ENCODE measurements around the gene SLC22A2. TPM values are rescaled to one million over a fixed set of nuclear protein-coding genes. Genes with fewer than 3 reads are reported as not detected.
A peak's percentile ranks its signal among the peaks of the same experiment; 100 is the strongest.

Gene SLC22A2
- total and polyA plus RNA-seq, 2 experiments from 2014 or later, result 0.43 to 0.57 TPM

- WGBS (ENCODE audit: low lambda C conversion rate, missing lambda C conversion rate), result 88% methylated on average over 6 of the region's 6 CpGs
- no peak for DNase-seq (ENCODE audit: low spot score)
Observed at GRCh38 chr6:160267102-160267501, 8.5 kb upstream of the SLC22A2 start.

GRCh38 chr6:160265869-160266476, 7.4 kb upstream of the SLC22A2 start:
- no peaks in the 10 kb centered on the region for H4K20me1 ChIP-seq (ENCODE audit: insufficient read depth, poor library complexity, severe bottlenecking)
- H3K4me2 ChIP-seq, result no peak overlapping the region
- H3K9me3 ChIP-seq (ENCODE audit: low read depth), result no peaks in the 10 kb centered on the region
- TF ChIP-seq, protein P1, sequence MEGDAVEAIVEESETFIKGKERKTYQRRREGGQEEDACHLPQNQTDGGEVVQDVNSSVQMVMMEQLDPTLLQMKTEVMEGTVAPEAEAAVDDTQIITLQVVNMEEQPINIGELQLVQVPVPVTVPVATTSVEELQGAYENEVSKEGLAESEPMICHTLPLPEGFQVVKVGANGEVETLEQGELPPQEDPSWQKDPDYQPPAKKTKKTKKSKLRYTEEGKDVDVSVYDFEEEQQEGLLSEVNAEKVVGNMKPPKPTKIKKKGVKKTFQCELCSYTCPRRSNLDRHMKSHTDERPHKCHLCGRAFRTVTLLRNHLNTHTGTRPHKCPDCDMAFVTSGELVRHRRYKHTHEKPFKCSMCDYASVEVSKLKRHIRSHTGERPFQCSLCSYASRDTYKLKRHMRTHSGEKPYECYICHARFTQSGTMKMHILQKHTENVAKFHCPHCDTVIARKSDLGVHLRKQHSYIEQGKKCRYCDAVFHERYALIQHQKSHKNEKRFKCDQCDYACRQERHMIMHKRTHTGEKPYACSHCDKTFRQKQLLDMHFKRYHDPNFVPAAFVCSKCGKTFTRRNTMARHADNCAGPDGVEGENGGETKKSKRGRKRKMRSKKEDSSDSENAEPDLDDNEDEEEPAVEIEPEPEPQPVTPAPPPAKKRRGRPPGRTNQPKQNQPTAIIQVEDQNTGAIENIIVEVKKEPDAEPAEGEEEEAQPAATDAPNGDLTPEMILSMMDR (IDR thresholded peaks at IDR 0.05; ENCODE audit: poor library complexity), result no peak
- TF ChIP-seq EZH2 (IDR thresholded peaks at IDR 0.05; ENCODE audit: borderline replicate concordance) (no peak), EZH2phosphoT487 (IDR thresholded peaks at IDR 0.05; ENCODE audit: low read depth, severe bottlenecking, unreplicated experiment) (no peak)
- no peaks in the 10 kb centered on the region for H3K36me3 ChIP-seq (replicated peaks; ENCODE audit: insufficient read depth, low read depth)
- no peak for DNase-seq (ENCODE audit: low spot score)
- H3K27ac ChIP-seq, result no peak overlapping the region
- no peak overlapping the region for H3K4me3 ChIP-seq
- no peaks in the 10 kb centered on the region for H3K9me2 ChIP-seq (replicated peaks; ENCODE audit: insufficient read depth)
- peaks cover 34% of the 10 kb centered on the region for H3K4me1 ChIP-seq (ENCODE audit: insufficient read depth)
- H2AFZ ChIP-seq, result no peak overlapping the region
- WGBS (ENCODE audit: low lambda C conversion rate, missing lambda C conversion rate), result 89% methylated on average over 6 of the region's 6 CpGs
- no peaks in the 10 kb centered on the region for H3K79me2 ChIP-seq
- H3K27me3 ChIP-seq, result no peaks in the 10 kb centered on the region

More at GRCh38 chr6:160267102-160267501, 8.5 kb upstream of the SLC22A2 start:
- Histone ChIP-seq H3K4me3 (no peak overlapping the region), H2AFZ (no peak overlapping the region), H3K4me2 (no peak overlapping the region), H4K20me1 (ENCODE audit: insufficient read depth, poor library complexity, severe bottlenecking) (no peaks in the 10 kb centered on the region), H3K27ac (no peak overlapping the region), H3K36me3 (replicated peaks; ENCODE audit: insufficient read depth, low read depth) (no peaks in the 10 kb centered on the region), H3K27me3 (no peaks in the 10 kb centered on the region), H3K79me2 (no peaks in the 10 kb centered on the region), H3K4me1 (ENCODE audit: insufficient read depth) (peaks cover 24% of the 10 kb centered on the region), H3K9me2 (replicated peaks; ENCODE audit: insufficient read depth) (no peaks in the 10 kb centered on the region), H3K9me3 (ENCODE audit: low read depth) (no peaks in the 10 kb centered on the region)
- TF ChIP-seq EZH2phosphoT487 (IDR thresholded peaks at IDR 0.05; ENCODE audit: low read depth, severe bottlenecking, unreplicated experiment) (no peak), EZH2 (IDR thresholded peaks at IDR 0.05; ENCODE audit: borderline replicate concordance) (no peak)
- TF ChIP-seq, protein P1 (IDR thresholded peaks at IDR 0.05; ENCODE audit: poor library complexity), result no peak

DNA sequence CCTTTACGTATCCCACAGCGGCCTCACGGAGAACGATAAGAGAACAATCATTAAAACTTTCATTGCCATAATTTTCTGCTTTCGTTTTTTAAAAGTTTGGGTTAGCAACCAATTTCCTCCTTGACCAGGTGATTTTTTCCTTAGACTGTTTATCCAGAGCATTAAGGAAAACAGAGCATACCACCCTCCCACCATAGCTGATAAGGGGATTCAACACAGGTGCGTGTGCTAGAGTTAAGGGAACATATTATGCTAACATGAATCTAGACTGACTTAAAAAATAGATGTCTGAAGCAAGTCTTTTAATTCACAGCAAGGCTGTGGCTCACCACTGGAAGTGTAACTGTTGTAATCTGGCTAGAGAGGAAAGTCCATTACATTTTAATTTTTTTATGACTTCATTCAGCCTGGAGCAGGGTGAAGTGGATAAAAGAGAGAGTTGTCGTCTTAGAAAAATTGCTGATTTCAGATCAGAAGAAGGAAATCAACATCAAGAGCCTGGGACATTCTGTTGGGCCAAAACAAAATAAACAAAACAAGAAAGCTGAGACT, 5.5 kb upstream of the SLC22A2 start:
- H3K27ac ChIP-seq, result peak overlapping the region; percentile 92

More for the DNA sequence above, 5.5 kb upstream of the SLC22A2 start:
- no peaks in the 10 kb centered on the region for H3K27me3 ChIP-seq
- H3K9me3 ChIP-seq (ENCODE audit: low read depth), result no peaks in the 10 kb centered on the region
- TF ChIP-seq, protein P1 (IDR thresholded peaks at IDR 0.05; ENCODE audit: poor library complexity), result no peak
- TF ChIP-seq EZH2phosphoT487 (IDR thresholded peaks at IDR 0.05; ENCODE audit: low read depth, severe bottlenecking, unreplicated experiment), result no peak
- TF ChIP-seq EZH2 (IDR thresholded peaks at IDR 0.05; ENCODE audit: borderline replicate concordance), result no peak
- H3K79me2 ChIP-seq, result no peaks in the 10 kb centered on the region
- no peak overlapping the region for H2AFZ ChIP-seq
- H4K20me1 ChIP-seq (ENCODE audit: insufficient read depth, poor library complexity, severe bottlenecking), result no peaks in the 10 kb centered on the region
- H3K4me3 ChIP-seq, result no peak overlapping the region
- H3K4me1 ChIP-seq (ENCODE audit: insufficient read depth), result peaks cover 49% of the 10 kb centered on the region
- peak overlapping the region; percentile 16 for H3K4me2 ChIP-seq
- WGBS (ENCODE audit: low lambda C conversion rate, missing lambda C conversion rate), result 73% methylated on average over 7 of the region's 7 CpGs
- DNase-seq (ENCODE audit: low spot score), result no peak
- H3K36me3 ChIP-seq (replicated peaks; ENCODE audit: insufficient read depth, low read depth), result no peaks in the 10 kb centered on the region
- no peaks in the 10 kb centered on the region for H3K9me2 ChIP-seq (replicated peaks; ENCODE audit: insufficient read depth)

All from hepatocyte (in vitro differentiated cells).